Measurements from ENCODE around the gene PARD3B. TPM values are rescaled to one million over a fixed set of nuclear protein-coding genes. Genes with fewer than 3 reads are reported as not detected.

PARD3B gene
- 7.7 and 10.3 TPM in 2 replicates for total RNA-seq

- DNase-seq (ENCODE audit: extremely low read depth, low read depth, low spot score): no peak
Measured at GRCh38 chr2:204544961-204545860, at the start of gene PARD3B. Gene PARD3B (plus strand): TSS chr2:204545475. CDS start chr2:204546000, 525 bp downstream.

- DNase-seq (ENCODE audit: extremely low read depth, low read depth, low spot score): no peak
Measured at GRCh38 chr2:204496779-204497178, 48.5 kb upstream of the PARD3B start.

GRCh38 chr2:204497855-204498254 is 47.4 kb upstream of the PARD3B start:
- DNase-seq (ENCODE audit: extremely low read depth, low read depth, low spot score): no peak

- DNase-seq (ENCODE audit: extremely low read depth, low read depth, low spot score): no peak
Measured at GRCh38 chr2:204498291-204498690, 47.0 kb upstream of the PARD3B start.

- no peak for DNase-seq (ENCODE audit: extremely low read depth, low read depth, low spot score)
Measured at GRCh38 chr2:204503869-204504268, 41.4 kb upstream of the PARD3B start.

- no peak for DNase-seq (ENCODE audit: extremely low read depth, low read depth, low spot score)
Measured at GRCh38 chr2:204504594-204504993, 40.7 kb upstream of the PARD3B start.

GRCh38 chr2:204505488-204505887 is 39.8 kb upstream of the PARD3B start:
- DNase-seq (ENCODE audit: extremely low read depth, low read depth, low spot score): no peak

- DNase-seq (ENCODE audit: extremely low read depth, low read depth, low spot score): no peak
Measured at GRCh38 chr2:204505946-204506345, 39.3 kb upstream of the PARD3B start.

GRCh38 chr2:204507636-204508035 is 37.6 kb upstream of the PARD3B start:
- DNase-seq (ENCODE audit: extremely low read depth, low read depth, low spot score): no peak

- no peak for DNase-seq (ENCODE audit: extremely low read depth, low read depth, low spot score)
Measured at GRCh38 chr2:204510709-204511420, 34.4 kb upstream of the PARD3B start.

GRCh38 chr2:204514439-204514838 is 30.8 kb upstream of the PARD3B start:
- DNase-seq (ENCODE audit: extremely low read depth, low read depth, low spot score): no peak

GRCh38 chr2:204515416-204515815 is 29.9 kb upstream of the PARD3B start:
- no peak for DNase-seq (ENCODE audit: extremely low read depth, low read depth, low spot score)

GRCh38 chr2:204517154-204517553 is 28.1 kb upstream of the PARD3B start:
- no peak for DNase-seq (ENCODE audit: extremely low read depth, low read depth, low spot score)

- no peak for DNase-seq (ENCODE audit: extremely low read depth, low read depth, low spot score)
Measured at GRCh38 chr2:204529795-204530463, 15.3 kb upstream of the PARD3B start.

- DNase-seq (ENCODE audit: extremely low read depth, low read depth, low spot score): no peak
Measured at GRCh38 chr2:204530464-204530805, 14.8 kb upstream of the PARD3B start.

GRCh38 chr2:204533629-204534370 is 11.5 kb upstream of the PARD3B start:
- no peak for DNase-seq (ENCODE audit: extremely low read depth, low read depth, low spot score)

- no peak for DNase-seq (ENCODE audit: extremely low read depth, low read depth, low spot score)
Measured at GRCh38 chr2:204535356-204535755, 9.9 kb upstream of the PARD3B start.

- DNase-seq (ENCODE audit: extremely low read depth, low read depth, low spot score): no peak
Measured at GRCh38 chr2:204535764-204536163, 9.5 kb upstream of the PARD3B start.

- DNase-seq (ENCODE audit: extremely low read depth, low read depth, low spot score): peak; percentile 55
Measured at GRCh38 chr2:204538182-204539018, 6.9 kb upstream of the PARD3B start.

- DNase-seq (ENCODE audit: extremely low read depth, low read depth, low spot score): no peak
Measured at GRCh38 chr2:204539019-204539385, 6.3 kb upstream of the PARD3B start.

Data from glomerular endothelial cell (primary cell).